Hematopoietic multipotent progenitor cell treated with erythropoietin and hydrocortisone succinate and interleukin-3 and kit ligand, for 17 days (in vitro differentiated cells): ENCODE results near the gene CD99.
"Not testable (repeated sequence)": the region's sequence is repeated elsewhere in the genome, so short reads cannot be mapped to it uniquely, and the experiment has no call there.

Source experiments
- DNase-seq: peaks from one replicate; pipeline ENCODE4 v3.0.0-alpha.2; 2015; ENCODE audit warnings: low spot score

The CD99 gene

DNA sequence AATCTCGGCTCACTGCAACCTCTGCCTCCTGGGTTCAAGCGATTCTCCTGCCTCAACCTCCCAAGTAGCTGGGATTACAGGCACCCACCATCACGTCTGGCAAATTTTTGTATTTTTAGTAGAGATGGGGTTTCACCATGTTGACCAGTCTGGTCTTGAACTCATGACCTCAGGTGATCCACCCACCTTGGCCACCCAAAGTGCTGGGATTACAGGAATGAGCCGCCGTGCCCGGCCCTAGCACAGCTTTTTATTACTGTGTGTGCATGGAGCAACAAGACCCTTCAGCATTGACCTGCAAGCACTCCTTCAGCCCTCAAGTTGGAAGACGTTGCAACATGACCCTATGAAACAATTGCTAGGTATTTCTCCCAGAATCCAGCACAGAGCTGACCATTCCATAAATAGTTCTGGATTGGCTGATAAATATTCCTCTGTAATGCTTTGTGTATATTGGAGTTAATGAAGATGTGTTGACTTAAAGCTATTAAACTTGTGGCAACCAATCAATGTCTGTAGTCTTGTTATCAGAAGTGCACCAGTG, 15.4 kb upstream of the CD99 start:
- DNase-seq: not testable (repeated sequence)

DNA sequence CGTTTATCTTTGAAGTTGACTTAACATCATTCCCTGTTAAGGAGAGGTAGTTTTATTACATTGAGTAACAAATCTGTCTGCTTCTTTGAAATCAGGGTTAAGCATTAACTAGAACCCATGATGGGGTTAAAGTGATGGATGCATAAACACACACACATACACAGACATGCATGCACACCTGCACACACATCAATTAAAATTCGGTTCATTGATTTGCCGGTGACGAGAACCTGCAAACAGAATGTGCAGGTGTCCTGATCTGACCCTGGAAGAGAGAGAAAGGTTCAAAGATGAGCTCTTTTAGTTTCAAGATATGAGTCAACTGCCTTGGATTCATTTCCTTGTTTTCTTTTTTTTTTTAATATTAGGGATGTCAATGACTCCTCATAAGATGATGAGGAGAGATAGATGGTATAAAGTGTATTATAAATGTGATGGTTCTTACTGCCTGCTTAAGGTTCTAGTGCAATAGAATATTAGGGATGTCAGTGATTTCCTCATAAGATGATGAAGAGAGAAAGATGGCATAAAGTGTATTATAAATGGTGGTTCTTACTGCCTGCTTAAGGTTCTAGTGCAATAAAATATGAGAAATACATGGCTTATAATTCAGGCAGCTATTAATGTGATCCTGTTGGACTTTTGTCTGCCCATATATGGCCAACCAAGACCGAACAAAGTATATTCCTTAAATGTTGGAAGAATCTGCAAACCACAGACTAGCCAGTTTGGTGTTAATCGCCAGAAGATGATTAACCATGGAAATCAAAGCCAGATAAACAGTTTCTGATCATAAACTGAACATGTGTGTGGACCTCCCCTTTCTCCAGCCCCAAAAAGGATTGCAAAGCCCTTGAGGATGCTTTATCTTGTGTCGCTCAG, 14.1 kb upstream of the CD99 start:
- no peak for DNase-seq

DNA sequence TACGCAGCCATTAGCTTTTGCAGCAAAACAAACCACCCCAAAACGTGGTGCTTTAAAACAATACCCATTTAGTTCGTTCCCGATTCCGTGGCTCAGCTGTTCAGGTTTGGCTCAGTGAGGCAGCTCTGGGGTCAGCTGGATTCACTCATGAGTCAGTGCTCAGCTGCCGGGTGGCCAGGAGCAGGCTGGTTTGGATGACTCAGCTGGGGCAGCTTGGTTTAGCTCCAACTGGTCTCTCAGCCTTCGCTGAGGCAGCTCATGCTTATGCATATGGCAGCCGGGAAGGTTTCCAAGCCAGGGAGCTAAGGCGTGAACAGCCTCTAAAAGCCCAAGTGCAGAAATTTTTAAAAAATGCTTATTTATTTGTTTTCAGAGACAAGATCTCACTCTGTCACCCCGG, 13.3 kb upstream of the CD99 start:
- DNase-seq: no peak

DNA sequence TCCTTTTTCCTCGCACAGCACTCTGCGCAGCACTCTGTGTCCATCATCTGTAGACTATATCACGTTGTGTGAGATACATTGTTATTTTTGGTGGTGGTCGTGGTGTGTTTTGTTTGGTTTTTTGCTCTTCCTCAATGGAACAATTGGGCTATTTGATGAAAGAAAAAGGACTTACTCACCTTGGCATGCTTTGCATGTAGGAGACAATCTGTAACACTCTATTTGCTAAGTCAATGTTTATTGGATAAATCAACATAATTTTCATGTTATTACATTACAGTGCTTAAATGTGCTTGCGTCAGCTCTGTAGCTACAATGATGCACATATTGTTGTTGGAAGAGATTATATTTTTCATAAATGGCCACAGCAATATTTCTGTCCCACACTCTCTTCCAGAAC, 12.5 kb upstream of the CD99 start:
- no peak for DNase-seq

DNA sequence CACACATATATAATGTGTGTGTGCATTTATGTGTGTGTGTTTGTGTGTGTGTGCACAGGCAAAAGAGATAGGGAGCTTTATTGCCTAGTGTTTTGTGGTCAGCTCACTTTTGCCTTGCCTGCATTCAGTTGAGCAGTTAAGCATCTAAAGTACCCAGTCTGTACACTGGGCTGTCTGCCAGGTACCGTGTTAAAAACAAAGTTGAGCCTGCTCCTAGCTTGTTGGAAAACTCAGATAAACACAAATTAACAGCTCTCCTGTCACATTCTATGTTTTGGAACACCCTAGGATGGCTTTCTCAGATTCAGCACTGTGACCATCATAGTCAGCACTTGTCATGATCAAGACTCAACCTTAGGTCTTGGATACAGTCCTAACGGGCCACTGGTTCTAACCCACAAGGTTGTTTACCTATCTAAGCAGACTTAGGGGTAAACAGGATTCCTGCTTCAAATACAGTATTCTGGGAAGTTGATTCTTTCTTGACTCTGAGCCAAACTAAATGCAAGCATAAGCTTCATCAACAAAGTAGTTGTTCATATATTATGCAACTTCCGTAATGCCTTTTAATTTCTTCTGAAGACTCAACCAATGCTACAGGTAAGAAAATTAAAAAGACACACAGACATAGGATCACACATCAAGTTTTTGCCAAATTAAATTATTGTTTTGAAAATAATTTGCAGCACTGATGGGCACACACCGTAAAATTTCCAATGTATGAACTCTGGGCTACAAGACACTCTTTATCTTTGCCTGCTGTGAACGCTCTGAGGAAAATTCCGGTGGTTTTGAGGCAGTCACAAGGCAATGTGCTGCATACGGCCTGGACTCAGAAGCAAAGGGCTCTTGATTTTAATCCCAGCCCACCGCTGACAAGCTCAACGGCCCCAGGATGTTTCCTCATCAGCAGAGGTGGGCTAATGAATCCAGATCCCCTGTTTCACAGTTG, 11.3 kb upstream of the CD99 start:
- DNase-seq: no peak

DNA sequence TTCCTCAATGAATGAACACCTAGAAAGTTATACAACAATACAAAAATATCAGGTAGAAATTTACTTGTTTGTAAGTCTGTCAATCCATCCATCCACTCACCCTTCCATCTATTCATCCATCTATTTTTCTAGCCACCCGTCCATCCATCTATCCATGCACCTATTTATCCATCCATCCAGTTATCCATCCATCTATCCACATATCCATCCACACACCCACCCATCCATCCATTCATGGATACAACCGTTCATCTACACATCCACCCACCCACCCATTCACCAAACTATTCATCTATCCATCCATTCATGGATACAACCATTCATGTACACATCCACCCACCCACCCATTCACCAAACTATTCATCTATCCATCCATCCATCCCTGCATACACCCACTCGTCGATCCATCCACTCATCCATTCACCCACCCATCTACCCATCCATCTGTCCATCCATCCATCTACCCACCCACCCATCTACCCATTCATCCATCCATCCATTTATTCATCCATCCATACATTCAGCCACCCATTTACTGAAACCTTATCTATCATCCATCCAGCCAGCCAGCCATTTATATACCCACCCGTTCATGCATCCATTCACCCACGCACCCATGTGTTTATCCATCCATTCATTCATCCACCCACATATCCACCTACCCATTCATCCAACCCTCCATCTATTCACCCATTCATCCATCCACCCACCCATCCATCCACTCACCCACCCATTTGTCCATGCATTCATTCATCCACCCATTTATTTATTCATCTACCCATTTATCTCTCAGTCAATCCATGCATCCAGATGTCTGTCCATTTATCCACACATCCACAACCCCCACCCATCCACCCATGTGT, 10.4 kb upstream of the CD99 start:
- DNase-seq: no peak

DNA sequence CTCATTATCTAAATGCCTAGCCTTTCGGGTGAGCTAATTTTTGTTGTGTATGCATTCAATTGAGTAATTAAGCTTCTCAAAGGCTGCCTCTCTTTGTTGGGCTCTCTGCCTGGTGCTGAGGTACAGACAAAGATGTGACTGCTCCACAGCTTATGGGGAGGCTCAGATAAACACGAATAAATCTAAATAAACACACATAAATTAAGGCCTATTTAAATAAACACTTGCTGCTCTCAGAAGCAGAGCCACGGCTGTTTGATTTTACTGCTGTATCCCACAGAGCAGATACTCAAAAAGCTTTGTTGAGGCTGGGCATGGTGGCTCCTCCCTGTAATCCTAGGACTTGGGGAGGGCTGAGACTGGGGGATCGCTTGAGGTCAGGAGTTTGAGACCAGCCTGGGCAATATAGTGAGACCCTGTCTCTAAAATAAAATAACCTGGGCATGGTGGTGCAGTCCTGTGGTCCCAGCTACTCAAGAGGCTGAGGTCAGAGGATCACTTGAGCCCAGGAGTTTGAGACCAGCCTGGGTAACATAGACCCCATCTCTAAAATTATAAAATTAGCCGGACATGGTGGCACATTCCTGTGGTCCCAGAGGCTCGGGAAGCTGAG, 8.4 kb upstream of the CD99 start:
- no peak for DNase-seq

DNA sequence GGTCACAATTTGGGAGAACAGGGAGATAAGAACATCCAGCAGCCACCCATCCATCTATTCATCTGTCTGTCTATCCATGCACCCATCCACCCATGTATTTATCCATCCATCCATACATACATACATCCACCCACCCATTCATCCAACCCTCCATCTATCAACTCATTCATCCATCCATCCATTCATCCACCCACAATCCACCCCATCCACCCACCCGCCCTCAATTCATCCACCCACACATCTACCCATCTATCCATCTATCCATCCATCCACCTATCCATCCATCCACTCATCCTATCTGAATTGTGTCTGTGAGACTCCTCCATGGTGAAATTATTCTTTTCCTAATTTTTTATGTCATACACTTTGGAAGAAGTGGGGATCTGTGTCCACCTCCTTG, 6.8 kb upstream of the CD99 start:
- no peak for DNase-seq

DNA sequence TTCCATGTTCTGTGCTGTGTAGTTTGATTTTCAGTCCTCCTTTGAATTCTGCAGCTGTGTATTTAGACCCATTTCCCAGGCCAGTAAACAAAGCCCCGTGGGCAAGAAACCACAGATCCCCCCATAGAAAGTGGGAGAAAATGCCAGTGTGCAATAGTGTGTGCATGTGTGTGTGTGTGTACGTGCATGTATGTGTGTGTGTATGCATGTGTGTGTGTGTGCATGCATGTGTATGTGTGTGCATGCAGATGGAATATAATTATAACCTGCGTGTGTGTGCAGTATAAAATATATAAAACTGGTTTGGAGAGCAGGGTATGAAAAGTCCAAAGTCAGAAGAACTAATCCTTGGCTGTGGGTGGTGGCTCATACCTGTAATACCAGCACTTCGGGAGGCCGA, 5.2 kb upstream of the CD99 start:
- no peak for DNase-seq

DNA sequence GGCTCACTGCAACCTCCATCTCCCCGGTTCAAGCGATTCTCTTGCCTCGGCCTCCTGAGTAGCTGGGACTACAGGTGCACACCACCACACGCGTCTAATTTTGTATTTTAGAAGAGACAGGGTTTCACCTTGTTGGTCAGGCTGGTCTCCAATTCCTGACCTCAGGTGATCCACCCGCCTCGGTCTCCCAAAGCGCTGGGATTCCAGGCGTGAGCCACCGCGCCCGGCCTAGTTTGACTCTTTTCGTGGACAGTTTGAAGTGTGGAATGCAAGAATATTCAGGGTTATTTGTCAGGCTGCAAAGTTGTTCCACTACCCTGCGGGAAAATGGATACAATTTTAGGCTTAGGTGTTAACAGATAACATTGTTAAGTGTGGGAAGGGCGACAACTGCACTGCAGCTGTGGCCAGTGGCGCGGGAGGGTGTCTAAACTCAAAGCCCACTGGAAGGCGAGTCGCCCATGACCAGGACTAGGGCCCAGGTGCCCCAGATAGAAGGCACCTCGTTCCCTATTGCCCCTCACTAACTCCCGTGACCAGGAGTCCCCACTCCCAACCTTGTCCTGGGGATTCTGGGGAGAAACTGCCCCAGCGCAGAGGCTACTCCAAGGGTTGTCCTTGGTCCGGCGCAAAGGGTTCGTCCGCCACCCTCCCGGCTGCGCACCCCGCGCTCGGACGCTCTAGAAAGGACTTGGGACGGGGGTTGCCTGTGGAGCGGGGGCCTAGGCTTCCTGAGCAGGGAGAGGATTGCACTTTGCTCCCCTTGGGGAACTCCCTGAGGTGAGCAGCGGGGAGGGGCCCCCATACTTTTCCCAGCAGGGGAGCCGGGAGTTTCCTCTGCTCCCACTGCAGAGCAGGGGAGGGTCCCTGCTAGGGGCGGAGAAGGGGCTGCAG, 1.1 kb upstream of the CD99 start:
- DNase-seq: no peak

DNA sequence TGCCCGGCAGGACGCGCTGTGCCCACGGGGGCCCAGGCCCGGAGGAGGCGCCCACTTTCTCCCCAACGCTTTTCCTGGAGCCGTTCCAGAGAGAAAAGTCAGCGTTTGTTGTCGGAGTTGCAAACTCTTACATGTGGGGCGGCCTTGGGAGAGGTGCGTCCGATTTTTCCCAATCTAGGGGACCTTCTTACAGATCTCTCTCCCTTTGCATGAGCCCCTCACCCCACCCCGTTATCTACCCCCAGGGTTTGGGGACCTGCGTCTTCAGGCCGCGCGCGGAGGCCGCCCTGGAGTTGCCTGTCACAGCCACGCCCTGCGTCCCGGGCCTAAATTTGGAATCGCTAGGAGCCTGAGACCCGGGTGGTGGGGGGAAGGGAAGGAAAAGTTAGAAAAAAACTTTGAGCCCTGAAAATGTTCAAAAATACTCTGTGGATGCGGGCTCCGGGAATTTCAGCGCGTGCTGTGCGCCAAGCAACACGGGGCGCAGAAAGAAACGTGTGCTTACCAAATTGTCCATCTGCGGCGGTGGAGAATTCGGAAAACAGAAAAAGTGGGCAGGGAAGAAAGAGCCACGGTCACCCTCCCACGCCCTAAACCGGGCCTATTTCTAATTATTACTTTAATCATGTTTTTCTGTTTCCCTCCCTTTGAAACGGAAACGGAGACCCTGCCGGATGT, 587 bp downstream of the CD99 start:
- DNase-seq: no peak

DNA sequence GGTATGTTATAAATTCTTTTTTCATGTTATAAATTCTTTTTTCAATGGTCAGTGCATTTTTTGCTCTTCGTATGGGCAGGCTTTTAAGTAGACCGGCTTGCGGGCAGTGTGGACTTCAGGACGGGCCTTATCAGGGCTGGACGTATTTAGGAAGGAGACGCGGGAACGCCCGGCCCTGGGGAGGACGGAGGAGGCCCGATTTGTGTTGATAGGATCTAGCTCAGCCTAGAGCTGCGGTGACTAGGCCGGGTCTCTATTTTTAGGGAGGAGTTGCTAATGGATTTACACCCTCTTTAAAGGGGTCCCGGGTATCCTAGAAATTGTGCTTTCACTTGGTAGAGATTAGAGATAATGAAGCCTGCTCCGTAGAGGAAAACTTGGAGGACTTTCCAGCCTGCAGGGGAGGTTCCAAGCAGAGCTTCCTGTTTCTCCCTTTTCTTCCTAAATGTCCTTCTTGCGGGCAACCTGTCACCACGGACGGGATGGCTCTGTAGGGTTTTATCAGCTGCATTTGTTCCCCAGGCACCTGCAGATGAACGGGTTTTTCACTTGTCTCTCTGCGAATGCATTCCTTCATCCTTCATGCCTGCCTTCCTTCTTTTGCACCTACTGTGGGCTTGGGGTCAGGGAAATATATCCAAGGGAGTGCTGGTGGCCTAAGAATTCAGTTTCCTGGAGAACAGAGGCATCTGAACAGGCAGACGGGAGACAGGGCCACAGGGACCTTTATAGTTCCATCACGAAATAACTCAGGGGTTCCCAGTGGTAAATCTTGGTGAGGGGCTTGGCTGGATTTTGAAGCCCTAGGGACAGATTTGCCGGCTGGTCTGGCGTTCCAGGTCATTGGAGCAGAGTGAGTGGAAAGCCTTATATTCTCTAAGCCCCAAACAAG, 1.4 kb downstream of the CD99 start:
- peak; percentile 31 for DNase-seq

DNA sequence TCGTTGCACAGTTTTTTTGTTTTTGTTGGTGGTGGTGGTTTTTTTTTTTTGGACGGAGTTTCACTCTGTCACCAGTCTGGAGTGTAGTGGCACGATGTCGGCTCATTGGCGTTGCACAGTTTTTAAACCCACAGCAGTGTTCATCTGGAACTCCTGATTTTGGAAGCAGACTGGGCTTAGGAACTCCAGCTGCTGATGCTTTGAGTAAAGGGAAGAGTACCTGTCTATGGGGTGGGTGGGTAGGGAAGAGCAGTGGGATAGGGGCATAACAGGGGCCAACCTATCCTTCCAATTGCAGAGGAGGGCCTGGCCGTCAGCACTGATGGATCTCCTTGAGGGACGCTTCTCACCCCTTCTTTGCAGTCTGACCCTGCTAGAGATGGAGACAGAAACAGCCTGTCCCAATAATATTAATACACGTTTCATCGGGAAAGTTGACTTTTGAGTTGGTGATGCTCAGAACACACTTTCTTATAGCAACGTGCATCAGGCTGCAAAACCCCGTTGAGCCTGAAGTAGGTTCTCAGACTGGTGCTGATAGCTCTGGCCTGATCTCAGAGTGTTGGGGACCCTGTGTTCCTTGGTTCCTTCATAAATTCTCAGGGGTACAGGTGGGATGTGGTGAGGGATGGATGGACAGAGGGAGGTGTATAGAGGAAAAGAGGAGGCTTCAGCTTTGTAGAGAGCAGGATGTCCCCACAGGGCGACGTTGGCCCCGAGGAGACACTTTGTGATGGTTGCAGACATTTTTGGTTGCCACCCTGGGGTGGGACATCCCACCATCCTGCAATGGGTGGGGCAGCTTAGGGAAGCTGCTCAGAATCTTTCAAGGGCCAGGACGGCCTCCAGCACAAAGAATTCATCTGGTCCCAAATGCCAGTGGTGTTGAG, 2.3 kb downstream of the CD99 start:
- DNase-seq: no peak

DNA sequence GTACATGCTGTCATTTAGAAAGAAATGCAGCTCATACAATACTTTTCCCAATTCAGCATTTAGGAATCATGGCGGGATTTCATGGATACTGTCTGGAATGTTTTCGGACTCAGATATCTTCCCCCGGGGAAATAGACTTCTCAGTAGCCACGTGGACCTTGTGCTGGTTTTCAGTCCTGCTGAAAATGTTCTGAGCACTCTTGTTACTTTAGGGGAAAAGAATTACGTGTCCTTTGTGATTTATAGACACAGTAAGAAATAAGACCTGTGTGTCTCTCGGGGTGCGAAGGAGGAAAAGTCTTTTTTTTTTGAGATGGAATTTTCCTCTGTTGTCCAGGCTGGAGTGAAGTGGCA, 3.8 kb downstream of the CD99 start:
- no peak for DNase-seq

DNA sequence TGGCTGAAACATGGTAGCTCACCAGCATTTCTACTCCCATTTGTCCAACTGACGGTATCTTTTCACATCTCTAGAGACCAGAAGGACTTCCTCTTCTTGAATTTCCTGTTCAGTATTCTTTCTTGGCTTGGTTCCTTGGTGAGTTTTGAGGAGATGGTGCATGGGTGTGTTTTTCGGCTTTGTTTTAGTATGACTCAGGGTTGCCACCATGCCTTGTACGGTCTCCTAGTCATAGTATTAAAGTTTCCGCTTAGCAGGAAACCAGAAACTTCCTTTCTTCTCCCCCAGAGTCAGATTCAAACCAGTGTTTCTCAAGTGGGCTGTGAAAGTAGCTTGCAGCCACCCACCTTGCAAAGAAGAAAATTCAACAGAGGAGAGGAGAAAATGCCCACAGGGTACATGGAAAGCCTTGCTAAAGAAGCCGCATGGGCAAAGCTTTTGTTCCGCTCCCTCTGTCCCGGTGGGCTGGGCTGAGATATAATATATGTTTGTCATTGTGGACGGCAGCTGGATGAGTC, 5.7 kb downstream of the CD99 start:
- no peak for DNase-seq

DNA sequence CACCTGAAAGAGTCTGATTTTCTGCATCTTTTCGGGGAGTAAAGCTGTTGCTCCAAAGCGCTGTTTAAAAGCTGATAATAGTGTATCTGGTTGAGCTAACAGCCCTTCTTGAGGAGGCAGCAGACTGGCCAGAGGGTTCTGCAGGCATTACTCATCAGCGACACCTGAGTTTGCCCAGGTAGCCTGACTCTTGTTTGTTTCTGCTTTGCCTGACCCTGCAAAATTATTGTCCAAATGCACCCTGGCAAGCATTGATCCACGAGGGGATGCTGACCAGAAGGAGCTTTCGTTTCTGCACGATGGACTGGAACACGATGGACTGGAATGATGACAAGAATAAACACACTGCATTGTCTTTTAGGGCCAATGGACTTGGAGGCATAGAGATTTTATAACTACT, 6.2 kb downstream of the CD99 start:
- DNase-seq: no peak

DNA sequence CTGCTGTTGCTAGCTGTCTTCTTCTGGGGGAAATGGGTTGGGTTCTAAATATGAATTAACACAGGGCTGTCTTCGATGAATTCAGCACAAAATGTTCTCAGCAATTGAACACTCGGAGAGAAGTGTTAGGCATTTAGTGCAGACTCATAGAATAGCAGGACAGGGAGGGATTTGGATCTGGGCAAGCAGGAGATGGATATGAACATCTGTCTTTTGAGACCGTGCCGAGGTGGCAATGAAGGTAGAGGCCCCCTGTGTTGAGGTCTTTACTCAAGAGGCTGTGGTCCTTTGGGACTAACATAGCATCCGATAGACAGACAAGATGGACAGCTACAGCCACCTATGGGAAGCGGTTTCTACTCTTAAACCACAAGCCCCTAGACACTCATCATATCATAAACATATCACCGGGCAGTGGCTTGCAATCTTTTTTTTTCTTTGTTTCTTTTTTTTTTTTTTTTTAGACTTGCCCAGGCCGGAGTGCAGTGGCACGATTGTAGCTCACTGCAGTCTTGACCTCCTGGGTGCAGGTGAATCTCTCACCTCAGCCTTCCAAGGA, 6.7 kb downstream of the CD99 start:
- DNase-seq: no peak
